OCI-M1 (cell line): ENCODE results near the gene SRPK3.

ENCODE experiments used
- DNase-seq: peaks from one replicate; lab custom pipeline; 2025; lab: John Stamatoyannopoulos, UW

The SRPK3 gene

DNA sequence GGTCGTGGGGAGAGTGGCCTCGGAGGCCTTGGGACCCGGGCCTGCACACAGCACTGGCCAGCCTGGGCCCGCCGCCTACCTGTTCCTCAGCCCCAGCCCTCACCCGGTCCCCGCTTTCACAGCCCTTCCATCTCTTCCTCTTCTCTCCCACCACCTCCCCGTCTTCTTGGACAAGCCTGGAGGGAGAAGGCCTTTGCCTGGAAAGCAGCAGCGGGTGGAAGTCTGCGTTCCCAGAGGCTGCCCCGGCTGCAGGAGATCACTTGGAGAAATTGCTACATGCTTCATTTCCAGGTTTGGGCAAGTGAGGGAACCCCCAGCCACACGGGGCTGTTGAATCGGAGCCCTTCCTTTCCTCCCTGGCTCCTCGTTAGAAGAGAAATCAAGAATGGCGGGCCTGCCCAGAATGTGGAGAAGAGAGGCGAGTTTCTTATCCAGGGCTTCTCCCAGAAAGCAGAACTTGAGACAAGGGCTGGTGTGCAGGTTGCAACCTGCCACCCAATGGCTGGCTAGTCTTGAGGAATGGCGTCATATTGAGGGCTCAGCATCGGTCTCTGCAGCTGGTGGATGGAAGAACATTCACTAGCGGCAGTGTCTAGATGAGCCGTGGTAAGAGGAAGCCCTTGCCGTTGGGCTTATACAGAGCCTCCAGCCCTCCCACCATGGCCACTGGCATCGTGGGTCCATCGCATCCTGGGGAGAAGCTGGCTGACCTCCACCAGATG, 50.7 kb downstream of the SRPK3 start:
- no peak for DNase-seq

DNA sequence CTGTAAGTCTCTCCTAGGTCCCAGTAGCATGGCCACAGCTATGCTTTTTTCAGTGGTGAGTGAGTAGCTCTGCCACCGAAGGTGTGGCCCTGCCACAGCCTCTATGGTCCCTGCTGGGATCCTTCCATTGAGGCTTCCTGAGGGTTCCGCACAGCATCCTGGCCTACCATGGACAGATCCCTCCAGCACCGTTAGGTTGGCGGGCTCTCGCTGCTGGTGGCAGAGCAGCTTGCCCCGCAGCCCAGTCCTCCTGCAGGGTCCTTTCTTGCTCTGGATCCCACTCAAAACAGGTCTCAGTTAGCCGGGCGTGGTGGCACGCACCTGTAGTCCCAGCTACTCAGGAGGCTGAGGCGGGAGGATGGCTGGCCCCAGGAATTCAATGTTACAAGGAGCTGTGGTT, 51.9 kb downstream of the SRPK3 start:
- no peak for DNase-seq
